ENCODE measurements around the gene KIAA0825. TPM values are rescaled to one million over a fixed set of nuclear protein-coding genes. Genes with fewer than 3 reads are reported as not detected.

The KIAA0825 gene
- total RNA-seq, 1 experiment from 2014 or later, result 1.3 TPM

GRCh38 chr5:94113087-94113486 lies 505.3 kb downstream of the KIAA0825 start:
- ChIA-PET POLR2A (no interaction called here), CTCF (no interaction called here)
- H3K27ac Mint-ChIP-seq, result no peak overlapping the region
- peaks cover 40% of the 10 kb centered on the region for H3K9me3 Mint-ChIP-seq
- H3K4me3 Mint-ChIP-seq, result no peak overlapping the region
- peaks cover 14% of the 10 kb centered on the region for H3K4me1 Mint-ChIP-seq
- TF ChIP-seq PREB (CRISPR knock-in tag; IDR thresholded peaks at IDR 0.05; ENCODE audit: borderline replicate concordance) (no peak), JUN (CRISPR knock-in tag; IDR thresholded peaks at IDR 0.05) (no peak), USF2 (CRISPR knock-in tag; IDR thresholded peaks at IDR 0.05) (no peak), USF1 (CRISPR knock-in tag; IDR thresholded peaks at IDR 0.05) (no peak), GRHL2 (CRISPR knock-in tag; IDR thresholded peaks at IDR 0.05; ENCODE audit: insufficient replicate concordance, severe bottlenecking) (no peak), NR1H2 (CRISPR knock-in tag; IDR thresholded peaks at IDR 0.05) (no peak), FOXK1 (CRISPR knock-in tag; IDR thresholded peaks at IDR 0.05) (no peak), EMX1 (CRISPR knock-in tag; IDR thresholded peaks at IDR 0.05) (no peak), IRF2 (CRISPR knock-in tag; IDR thresholded peaks at IDR 0.05; ENCODE audit: borderline replicate concordance, low read depth) (no peak), SMAD3 (CRISPR knock-in tag; IDR thresholded peaks at IDR 0.05; ENCODE audit: borderline replicate concordance) (no peak), SP1 (CRISPR knock-in tag; conservative IDR thresholded peaks at IDR 0.05) (no peak), TP53 (CRISPR knock-in tag; IDR thresholded peaks at IDR 0.05) (no peak), NR3C1 (CRISPR knock-in tag; conservative IDR thresholded peaks at IDR 0.05; ENCODE audit: low read depth) (no peak), ESRRA (CRISPR knock-in tag; IDR thresholded peaks at IDR 0.05; ENCODE audit: borderline replicate concordance) (no peak), E2F1 (CRISPR knock-in tag; IDR thresholded peaks at IDR 0.05) (no peak), CTCF (IDR thresholded peaks at IDR 0.05) (no peak), SOX15 (CRISPR knock-in tag; IDR thresholded peaks at IDR 0.05) (no peak), ELF4 (CRISPR knock-in tag; IDR thresholded peaks at IDR 0.05; ENCODE audit: low read depth) (no peak), GABPB1 (CRISPR knock-in tag; IDR thresholded peaks at IDR 0.05) (no peak), ZNF232 (CRISPR knock-in tag; IDR thresholded peaks at IDR 0.05) (no peak)
- no peak for DNase-seq (ENCODE audit: low spot score)
- H3K27me3 Mint-ChIP-seq (ENCODE audit: low read depth), result peaks cover 37% of the 10 kb centered on the region
- ATAC-seq, result no peak
- H3K36me3 Mint-ChIP-seq, result peaks cover 25% of the 10 kb centered on the region

- peaks cover 12% of the 10 kb centered on the region for H3K36me3 Mint-ChIP-seq
- CTCF ChIA-PET, result interaction anchor here (1.0 kb wide), 1 partner anchor 70 kb away, joined by 4 read pairs; no protein-coding TSS in a partner anchor
- DNase-seq (ENCODE audit: low spot score) (peak; percentile 92), ATAC-seq (peak; percentile 98)
- H3K9me3 Mint-ChIP-seq, result peaks cover 31% of the 10 kb centered on the region
- H3K27me3 Mint-ChIP-seq (ENCODE audit: low read depth), result peaks cover 37% of the 10 kb centered on the region
- POLR2A ChIA-PET, result no interaction called here
- H3K4me1 Mint-ChIP-seq, result peaks cover 14% of the 10 kb centered on the region
- H3K4me3 Mint-ChIP-seq, result peak overlapping the region; percentile 85
- peak overlapping the region; percentile 97 for H3K27ac Mint-ChIP-seq
- TF ChIP-seq HMGXB4 (CRISPR knock-in tag; IDR thresholded peaks at IDR 0.05), result peak; percentile 68; the same call in 1 of the 2 replicates
- TF ChIP-seq AR (CRISPR knock-in tag; IDR thresholded peaks at IDR 0.05), result no peak
- TF ChIP-seq USF1 (CRISPR knock-in tag; IDR thresholded peaks at IDR 0.05), result 0 out of 2 replicates have a peak, but pooled peaks have one; percentile 17
- TF ChIP-seq MXD4 (CRISPR knock-in tag; IDR thresholded peaks at IDR 0.05; ENCODE audit: borderline replicate concordance), result no peak
- no peak for TF ChIP-seq SMAD4 (CRISPR knock-in tag; IDR thresholded peaks at IDR 0.05)
- TF ChIP-seq SP1 (CRISPR knock-in tag; conservative IDR thresholded peaks at IDR 0.05), result peak; percentile 59
- peak; percentile 92 for TF ChIP-seq FOXK1 (CRISPR knock-in tag; IDR thresholded peaks at IDR 0.05)
Observed at GRCh38 chr5:94111209-94112004, 507.0 kb downstream of the KIAA0825 start.
